DOHH2 (cell line): Measurements from ENCODE around the gene SLC5A6.

Source experiments
- CTCF ChIP-seq: fragments of 200-600 bp; sonication (generic); IDR thresholded peaks from one replicate; pipeline ENCODE4 v1.5.1; 2014; ENCODE audit warnings: antibody characterized with exemption, mild to moderate bottlenecking, low read depth, low read length; ENCODE audit not compliant: poor library complexity, severe bottlenecking
- EZH2phosphoT487 ChIP-seq: fragments of 200-600 bp; sonication (generic); IDR thresholded peaks from 2 replicates; pipeline ENCODE4 v1.6.1; 2017; ENCODE audit warnings: borderline replicate concordance, mild to moderate bottlenecking, antibody characterized with exemption, low read length, moderate library complexity, mixed read lengths

- TF ChIP-seq CTCF (no peak), EZH2phosphoT487 (no peak)
Observed at GRCh38 chr2:27225526-27225925, 13.5 kb upstream of the SLC5A6 start.
